HCT116 (cell line): ENCODE data around the gene CNTNAP2. TPM values are rescaled to one million over a fixed set of nuclear protein-coding genes. Genes with fewer than 3 reads are reported as not detected.

ENCODE experiments used
- ATAC-seq: fragments of 200-7000 bp; cut with Tn5 transposase; 2 replicates; pipeline ENCODE4 v1.9.1; 2020; ENCODE audit warnings: mild to moderate bottlenecking, moderate library complexity
- BruUV-seq: library from RNA; stranded (reverse); fragments of 400-500 nt; replicated peaks from 2 replicates; lab custom pipeline; 2021; lab: Mats Ljungman, UMichigan
- CTCF ChIA-PET: fragments of 300-600 bp; sonication (Branson Sonifier 250); formaldehyde crosslinking; loops from one replicate; lab custom pipeline; 2021; ENCODE audit warnings: antibody characterized with exemption; lab: Charles Lee
- POLR2A ChIA-PET: fragments of 300-600, 350-600 bp; sonication (Branson Sonifier 250); formaldehyde crosslinking; loops from one replicate; lab custom pipeline; 2021; ENCODE audit warnings: antibody characterized with exemption; lab: Charles Lee
- RAD21 ChIA-PET, 2 experiments: fragments of 300-600 bp; sonication (Branson Sonifier 250); formaldehyde crosslinking; loops; one replicate each; lab custom pipeline; 2023; ENCODE audit warnings: low total read pairs in 2 of 2; ENCODE audit not compliant: uncharacterized antibody in 2 of 2, unreplicated experiment in 2 of 2, low non-redundant PET in 1 of 2; lab: Charles Lee
- DNase-seq: peaks from one replicate; pipeline ENCODE4 v3.0.0-alpha.2; 2010; ENCODE audit warnings: low read depth, low spot score
- H2AFZ ChIP-seq: fragments of 200-600 bp; shearing (Covaris generic), sonication (generic); 2 replicates; pipeline ENCODE4 v1.6.1; 2017; ENCODE audit warnings: low read depth, mixed run types, mixed read lengths, antibody characterized with exemption, low read length; ENCODE audit not compliant: poor library complexity, severe bottlenecking
- H3K27ac ChIP-seq: 2 replicates; pipeline ENCODE4 v1.5.1; 2012; ENCODE audit warnings: low read depth, low read length
- H3K27me3 ChIP-seq: fragments of 200-600 bp; sonication (generic); 2 replicates; pipeline ENCODE4 v1.6.1; 2016; ENCODE audit warnings: mixed run types, low read length, mixed read lengths; ENCODE audit not compliant: insufficient read depth
- H3K36me3 ChIP-seq, 2 experiments: fragments of 200-500 bp in 1 of 2; fragments of 200-600 bp in 1 of 2; sonication (Bioruptor generic) in 1 of 2; sonication (generic) in 1 of 2; 2 replicates each; pipeline versions ENCODE4 v1.5.1 to v1.6.1; 2014 to 2016; ENCODE audit warnings: low read length in 2 of 2, inconsistent platforms in 1 of 2, mixed read lengths in 1 of 2, mixed run types in 1 of 2; ENCODE audit not compliant: insufficient read depth in 2 of 2, control insufficient read depth in 1 of 2
- H3K4me1 ChIP-seq, 2 experiments: fragments of 200-600 bp in 1 of 2; sonication (generic) in 1 of 2; 2 replicates each; pipeline versions ENCODE4 v1.5.1 to v1.6.1; 2012 to 2017; ENCODE audit warnings: low read length in 2 of 2, inconsistent platforms in 1 of 2, mild to moderate bottlenecking in 1 of 2, mixed read lengths in 1 of 2, mixed run types in 1 of 2, moderate library complexity in 1 of 2; ENCODE audit not compliant: insufficient read depth in 2 of 2, control insufficient read depth in 1 of 2
- H3K4me2 ChIP-seq: fragments of 200-600 bp; sonication (generic); 2 replicates; pipeline ENCODE4 v1.6.1; 2017; ENCODE audit warnings: mixed run types, low read length, mixed read lengths
- H3K4me3 ChIP-seq, 2 experiments: fragments of 200-600 bp in 1 of 2; sonication (generic) in 1 of 2; replicated peaks in 1 of 2; 2 replicates each; pipeline ENCODE4 v1.5.1; 2011 to 2016; ENCODE audit warnings: low read length in 2 of 2, control low read depth in 1 of 2, low read depth in 1 of 2, mild to moderate bottlenecking in 1 of 2, mixed read lengths in 1 of 2, mixed run types in 1 of 2
- H3K79me2 ChIP-seq: fragments of 200-600 bp; sonication (generic); 2 replicates; pipeline ENCODE4 v1.6.1; 2017; ENCODE audit warnings: mild to moderate bottlenecking, mixed run types, low read length, moderate library complexity, mixed read lengths; ENCODE audit not compliant: insufficient read depth
- H3K9ac ChIP-seq: fragments of 200-600 bp; sonication (generic); 2 replicates; pipeline ENCODE4 v1.6.1; 2016; ENCODE audit warnings: low read length, mixed read lengths
- H3K9me2 ChIP-seq: fragments of 200-600 bp; sonication (generic), shearing (Covaris generic); 2 replicates; pipeline ENCODE4 v1.6.1; 2017; ENCODE audit warnings: mixed run types, mild to moderate bottlenecking, moderate library complexity; ENCODE audit not compliant: insufficient read depth
- H3K9me3 ChIP-seq, 2 experiments: fragments of 200-500 bp in 1 of 2; fragments of 200-600 bp in 1 of 2; sonication (Bioruptor generic) in 1 of 2; sonication (generic) in 1 of 2; 2 replicates each; pipeline ENCODE4 v1.6.1; 2014 to 2017; ENCODE audit warnings: low read length in 2 of 2, mixed read lengths in 2 of 2, inconsistent platforms in 1 of 2, low read depth in 1 of 2, mild to moderate bottlenecking in 1 of 2, mixed run types in 1 of 2, moderate library complexity in 1 of 2; ENCODE audit not compliant: control insufficient read depth in 1 of 2, insufficient read depth in 1 of 2
- H4K20me1 ChIP-seq: fragments of 200-600 bp; sonication (generic), shearing (Covaris generic); 2 replicates; pipeline ENCODE4 v1.6.1; 2017; ENCODE audit warnings: mixed run types, mild to moderate bottlenecking, moderate library complexity; ENCODE audit not compliant: insufficient read depth
- CBX3 ChIP-seq: IDR thresholded peaks from 2 replicates; pipeline ENCODE4 v1.6.1; 2012; ENCODE audit warnings: low read depth
- CEBPB ChIP-seq: IDR thresholded peaks from 2 replicates; pipeline ENCODE4 v1.6.1; 2012; ENCODE audit warnings: low read depth
- CTCF ChIP-seq, 3 experiments: fragments of 200-600 bp in 1 of 3; sonication (generic) in 1 of 3; IDR thresholded peaks in 2 of 3; conservative IDR thresholded peaks in 1 of 3; 2 replicates each; pipeline ENCODE4 v1.5.1; 2012 to 2017; ENCODE audit warnings: low read depth in 2 of 3, low read length in 2 of 3, antibody characterized with exemption in 1 of 3, borderline replicate concordance in 1 of 3, control low read depth in 1 of 3, mild to moderate bottlenecking in 1 of 3, mixed read lengths in 1 of 3, mixed run types in 1 of 3, moderate library complexity in 1 of 3; ENCODE audit not compliant: insufficient read depth in 1 of 3
- EGR1 ChIP-seq: IDR thresholded peaks from 2 replicates; pipeline ENCODE4 v1.6.1; 2012; ENCODE audit warnings: low read depth
- ELF1 ChIP-seq: IDR thresholded peaks from 2 replicates; pipeline ENCODE4 v1.6.1; 2012; ENCODE audit warnings: low read depth, borderline replicate concordance
- EZH2 ChIP-seq: fragments of 200-600 bp; sonication (generic); IDR thresholded peaks from 2 replicates; pipeline ENCODE4 v1.6.1; 2017; ENCODE audit warnings: antibody characterized with exemption, mixed run types
- JUND ChIP-seq: IDR thresholded peaks from 2 replicates; pipeline ENCODE4 v1.6.1; 2012
- POLR2A ChIP-seq: IDR thresholded peaks from 2 replicates; pipeline ENCODE4 v1.7.0; 2011; ENCODE audit warnings: borderline replicate concordance; ENCODE audit not compliant: insufficient read depth, insufficient read length; ENCODE audit errors: extremely low read depth
- POLR2AphosphoS5 ChIP-seq: IDR thresholded peaks from 2 replicates; pipeline ENCODE4 v1.6.1; 2011; ENCODE audit warnings: mild to moderate bottlenecking, low read depth, low read length, moderate library complexity
- RAD21 ChIP-seq: IDR thresholded peaks from 2 replicates; pipeline ENCODE4 v1.6.1; 2012; ENCODE audit warnings: low read depth, mild to moderate bottlenecking
- REST ChIP-seq: IDR thresholded peaks from 2 replicates; pipeline ENCODE4 v1.6.1; 2012; ENCODE audit warnings: low read depth
- SP1 ChIP-seq: IDR thresholded peaks from 2 replicates; pipeline ENCODE4 v1.6.1; 2012; ENCODE audit warnings: low read depth
- SRF ChIP-seq: IDR thresholded peaks from 2 replicates; pipeline ENCODE4 v1.6.1; 2012; ENCODE audit warnings: low read depth
- TCF7L2 ChIP-seq: IDR thresholded peaks from 2 replicates; pipeline ENCODE4 v1.7.0; 2011; ENCODE audit warnings: borderline replicate concordance, inconsistent platforms; ENCODE audit not compliant: insufficient read depth, insufficient read length; ENCODE audit errors: extremely low read depth
- YY1 ChIP-seq: IDR thresholded peaks from 2 replicates; pipeline ENCODE4 v1.6.1; 2011; ENCODE audit warnings: low read length, low read depth, moderate library complexity, mild to moderate bottlenecking; ENCODE audit not compliant: insufficient replicate concordance; ENCODE audit errors: extremely low read depth
- ZBTB33 ChIP-seq: IDR thresholded peaks from 2 replicates; pipeline ENCODE4 v1.6.1; 2011; ENCODE audit warnings: mild to moderate bottlenecking, low read length, moderate library complexity; ENCODE audit not compliant: insufficient replicate concordance; ENCODE audit errors: extremely low read depth
- ZFX ChIP-seq: fragments of 450-650 bp; IDR thresholded peaks from 2 replicates; pipeline ENCODE4 v1.6.1; 2017
- ZNF274 ChIP-seq: fragments of 200-500 bp; sonication (Bioruptor generic); IDR thresholded peaks from 2 replicates; pipeline ENCODE4 v1.6.1; 2014; ENCODE audit warnings: mild to moderate bottlenecking, low read depth, low read length, inconsistent platforms
- intact Hi-C: fragments of 100-400 bp; cut with micrococcal nuclease; formaldehyde crosslinking; loops from 2 replicates; pipeline ENCODE4 v1.10.0; 2022
- total RNA-seq: library from RNA; stranded (reverse); gene quantifications from one replicate; pipeline ENCODE4 v1.2.1, GENCODE V29; 2021; ENCODE audit not compliant: unreplicated experiment

The CNTNAP2 gene
- total RNA-seq, 1 experiment from 2014 or later = 0.37 TPM

- TF ChIP-seq REST (no peak), JUND (no peak), EZH2 (no peak), POLR2AphosphoS5 (no peak), RAD21 (no peak), CBX3 (no peak), YY1 (no peak), SP1 (no peak)
These were observed 1795.7 kb downstream of the CNTNAP2 start (continued) for GRCh38 chr7:147912291-147912690.

GRCh38 chr7:147912946-147913638 lies 1796.5 kb downstream of the CNTNAP2 start:
- intact Hi-C loops = no loop called here
- Histone ChIP-seq H3K79me2 (no peaks in the 10 kb centered on the region), H3K27ac (no peak overlapping the region), H3K27me3 (no peaks in the 10 kb centered on the region), H3K4me1 (no peaks in the 10 kb centered on the region), H3K9me2 (no peaks in the 10 kb centered on the region), H3K4me3 (no peak overlapping the region), H3K36me3 (no peaks in the 10 kb centered on the region), H4K20me1 (no peaks in the 10 kb centered on the region), H3K9me3 (peaks cover 6 to 18% of the 10 kb centered on the region in 2 experiments; a peak in 2 of 4 replicates), H3K9ac (no peak overlapping the region), H3K4me2 (no peak overlapping the region), H2AFZ (no peak overlapping the region)
- ChIA-PET RAD21 (no interaction called here), CTCF (no interaction called here), POLR2A (no interaction called here)
- DNase-seq (no peak), ATAC-seq (no peak)
- no TSS peak for BruUV-seq
- no peak for TF ChIP-seq SP1
- no peak for TF ChIP-seq ELF1
- no peak for TF ChIP-seq EZH2
- no peak for TF ChIP-seq POLR2AphosphoS5
- no peak for TF ChIP-seq ZBTB33
- no peak for TF ChIP-seq CTCF (IDR thresholded peaks at IDR 0.05 in 2 of 3, conservative IDR thresholded peaks at IDR 0.05 in 1 of 3; ENCODE audit: borderline replicate concordance in 1 of 3, insufficient read depth in 1 of 3, low read depth in 2 of 3, low read length in 2 of 3)
- no peak for TF ChIP-seq CBX3
- no peak for TF ChIP-seq EGR1
- TF ChIP-seq YY1 = no peak
- no peak for TF ChIP-seq CEBPB
- TF ChIP-seq TCF7L2 = no peak
- no peak for TF ChIP-seq POLR2A
- TF ChIP-seq ZNF274 = no peak
- no peak for TF ChIP-seq ZFX
- no peak for TF ChIP-seq SRF
- TF ChIP-seq JUND = no peak
